Muscle layer of duodenum (tissue), 2 donors: Measurements from ENCODE around the gene TIGAR.

Source experiments
- H3K27ac ChIP-seq: one replicate; pipeline ENCODE4 v1.7.0; 2013; ENCODE audit warnings: mild to moderate bottlenecking, low read length
- H3K27me3 ChIP-seq: one replicate; pipeline ENCODE4 v1.7.0; 2013; ENCODE audit warnings: low read depth, mild to moderate bottlenecking, control low read depth, low read length
- H3K36me3 ChIP-seq, 2 donors: one replicate each; pipeline ENCODE4 v1.7.0; 2013; ENCODE audit warnings: low read length in 2 of 2, control low read depth in 1 of 2, mild to moderate bottlenecking in 1 of 2; ENCODE audit not compliant: insufficient read depth in 2 of 2, control insufficient read depth in 1 of 2
- H3K4me1 ChIP-seq, 2 donors: one replicate each; pipeline ENCODE4 v1.7.0; 2013; ENCODE audit warnings: low read length in 2 of 2, mild to moderate bottlenecking in 2 of 2, control low read depth in 1 of 2, moderate library complexity in 1 of 2; ENCODE audit not compliant: insufficient read depth in 2 of 2, control insufficient read depth in 1 of 2
- H3K4me3 ChIP-seq, 2 donors: one replicate each; pipeline ENCODE4 v1.7.0; 2013; ENCODE audit warnings: low read length in 2 of 2, low read depth in 1 of 2, mild to moderate bottlenecking in 1 of 2
- H3K9me3 ChIP-seq, 2 donors: one replicate each; pipeline ENCODE4 v1.7.0; 2013; ENCODE audit warnings: low read length in 2 of 2, control low read depth in 1 of 2, mild to moderate bottlenecking in 1 of 2; ENCODE audit not compliant: control insufficient read depth in 1 of 2
- donor health status: healthy.

The TIGAR gene, protein sequence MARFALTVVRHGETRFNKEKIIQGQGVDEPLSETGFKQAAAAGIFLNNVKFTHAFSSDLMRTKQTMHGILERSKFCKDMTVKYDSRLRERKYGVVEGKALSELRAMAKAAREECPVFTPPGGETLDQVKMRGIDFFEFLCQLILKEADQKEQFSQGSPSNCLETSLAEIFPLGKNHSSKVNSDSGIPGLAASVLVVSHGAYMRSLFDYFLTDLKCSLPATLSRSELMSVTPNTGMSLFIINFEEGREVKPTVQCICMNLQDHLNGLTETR

DNA sequence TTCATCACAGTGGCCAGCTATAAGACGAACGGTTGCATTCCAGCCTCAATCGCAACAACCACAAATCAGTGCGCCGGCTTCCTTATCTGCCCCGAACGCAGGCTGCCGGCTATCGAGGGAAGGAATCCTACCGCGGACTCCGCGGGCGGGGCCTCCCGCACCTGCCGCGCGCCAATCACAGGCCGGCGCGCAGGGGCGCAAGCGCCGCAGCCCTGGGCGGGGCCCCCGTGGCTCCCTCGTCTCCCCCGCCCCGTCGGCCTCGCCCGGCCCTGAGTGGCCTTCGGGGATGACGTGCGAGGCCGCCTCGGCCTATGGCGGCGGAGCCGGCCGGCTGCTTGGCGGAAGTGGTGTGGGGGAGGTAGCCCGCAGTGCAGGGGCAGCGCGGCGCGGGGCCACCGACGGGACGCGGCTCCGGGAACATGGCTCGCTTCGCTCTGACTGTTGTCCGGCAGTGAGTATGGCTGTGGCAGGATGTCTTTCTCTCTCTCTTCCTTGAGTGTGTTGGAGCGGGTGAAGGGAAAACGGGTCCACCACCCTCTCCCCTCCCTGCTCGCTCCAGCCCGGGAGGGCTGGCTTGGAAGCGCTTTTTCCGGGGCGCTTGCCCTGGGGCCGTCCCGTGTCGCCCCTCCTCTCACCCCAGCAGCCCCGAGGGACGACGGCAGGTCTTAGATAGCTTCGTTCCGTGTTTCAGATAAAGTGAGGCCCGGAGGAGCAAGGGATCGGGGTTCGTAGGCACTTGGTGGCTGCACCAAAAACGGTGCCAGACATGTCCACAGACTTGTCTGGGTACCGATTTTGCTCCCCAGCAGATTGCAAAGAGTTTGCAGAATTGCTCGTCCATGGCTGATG is at the start of gene TIGAR:
Gene TIGAR, plus strand, starts transcription at position 361 of the 849 bp plus-strand sequence. Its CDS starts 59 bp downstream, at position 420.
- Histone ChIP-seq H3K27me3 (no peaks in the 10 kb centered on the region), H3K36me3 (no peaks in the 10 kb centered on the region), H3K4me1 (peaks cover 0 to 19% of the 10 kb centered on the region in 2 donors), H3K4me3 (peak within 1 kb of the TSS; percentile 90 to 94), H3K9me3 (no peaks in the 10 kb centered on the region), H3K27ac (peak within 1 kb of the TSS; percentile 90)

- Histone ChIP-seq H3K27me3 (no peaks in the 10 kb centered on the region), H3K9me3 (no peaks in the 10 kb centered on the region), H3K4me1 (peaks cover 12 to 19% of the 10 kb centered on the region in 2 donors), H3K27ac (peak overlapping the region; percentile 97), H3K36me3 (peaks cover 0 to 4% of the 10 kb centered on the region in 2 donors), H3K4me3 (peak overlapping the region; percentile 91 to 99)
Measured at GRCh38 chr12:4271717-4272423, 49.1 kb upstream of the TIGAR start.

- Histone ChIP-seq H3K27me3 (no peaks in the 10 kb centered on the region), H3K4me1 (peaks cover 20 to 27% of the 10 kb centered on the region in 2 donors), H3K4me3 (peak overlapping the region; percentile 91 to 99), H3K36me3 (peaks cover 0 to 4% of the 10 kb centered on the region in 2 donors), H3K27ac (peak overlapping the region; percentile 97), H3K9me3 (no peaks in the 10 kb centered on the region)
Measured at GRCh38 chr12:4272424-4273272, 48.4 kb upstream of the TIGAR start.

DNA sequence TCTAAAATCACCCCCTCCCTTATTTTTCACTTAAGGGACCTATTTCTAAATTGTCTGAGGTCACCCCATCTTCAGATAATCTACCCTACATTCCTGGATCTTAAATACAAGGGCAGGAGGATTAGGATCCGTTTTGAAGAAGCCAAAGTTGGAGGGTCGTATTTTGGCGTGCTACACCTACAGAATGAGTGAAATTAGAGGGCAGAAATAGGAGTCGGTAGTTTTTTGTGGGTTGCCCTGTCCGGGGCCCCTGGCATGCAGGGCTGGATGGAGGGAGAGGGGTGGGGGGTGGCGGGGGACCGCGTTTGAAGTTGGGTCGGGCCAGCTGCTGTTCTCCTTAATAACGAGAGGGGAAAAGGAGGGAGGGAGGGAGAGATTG is 47.8 kb upstream of the TIGAR start:
- H3K27ac ChIP-seq = peak overlapping the region; percentile 97
- H3K4me1 ChIP-seq = peaks cover 26 to 33% of the 10 kb centered on the region in 2 donors

DNA sequence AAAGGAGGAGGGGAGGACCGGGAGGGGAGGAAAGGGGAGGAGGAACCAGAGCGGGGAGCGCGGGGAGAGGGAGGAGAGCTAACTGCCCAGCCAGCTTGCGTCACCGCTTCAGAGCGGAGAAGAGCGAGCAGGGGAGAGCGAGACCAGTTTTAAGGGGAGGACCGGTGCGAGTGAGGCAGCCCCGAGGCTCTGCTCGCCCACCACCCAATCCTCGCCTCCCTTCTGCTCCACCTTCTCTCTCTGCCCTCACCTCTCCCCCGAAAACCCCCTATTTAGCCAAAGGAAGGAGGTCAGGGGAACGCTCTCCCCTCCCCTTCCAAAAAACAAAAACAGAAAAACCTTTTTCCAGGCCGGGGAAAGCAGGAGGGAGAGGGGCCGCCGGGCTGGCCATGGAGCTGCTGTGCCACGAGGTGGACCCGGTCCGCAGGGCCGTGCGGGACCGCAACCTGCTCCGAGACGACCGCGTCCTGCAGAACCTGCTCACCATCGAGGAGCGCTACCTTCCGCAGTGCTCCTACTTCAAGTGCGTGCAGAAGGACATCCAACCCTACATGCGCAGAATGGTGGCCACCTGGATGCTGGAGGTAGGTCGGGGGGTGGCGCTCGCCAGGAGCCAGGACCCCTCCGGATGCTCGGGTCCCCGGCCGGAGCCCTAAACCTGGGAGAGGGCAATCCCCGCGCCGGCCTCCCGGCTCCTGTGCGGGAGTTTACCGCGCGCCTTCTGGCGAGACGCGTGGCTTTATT is 47.2 kb upstream of the TIGAR start, which contains the start of gene CCND2:
Gene CCND2, plus strand, starts transcription at position 111 of the 744 bp plus-strand sequence. Its CDS starts 279 bp downstream, at position 390.
- peaks cover 0 to 6% of the 10 kb centered on the region in 2 donors for H3K36me3 ChIP-seq
- H3K4me3 ChIP-seq = peak within 1 kb of the TSS; percentile 91 to 99
- peaks cover 26 to 39% of the 10 kb centered on the region in 2 donors for H3K4me1 ChIP-seq
- H3K27me3 ChIP-seq = no peaks in the 10 kb centered on the region
- H3K27ac ChIP-seq = peak within 1 kb of the TSS; percentile 97
- no peaks in the 10 kb centered on the region for H3K9me3 ChIP-seq

More for the DNA sequence above, 47.8 kb upstream of the TIGAR start:
- Histone ChIP-seq H3K27me3 (no peaks in the 10 kb centered on the region), H3K9me3 (no peaks in the 10 kb centered on the region), H3K36me3 (peaks cover 0 to 4% of the 10 kb centered on the region in 2 donors), H3K4me3 (peak overlapping the region; percentile 91 to 99)

- Histone ChIP-seq H3K27me3 (no peaks in the 10 kb centered on the region), H3K9me3 (no peaks in the 10 kb centered on the region), H3K4me1 (peaks cover 30 to 46% of the 10 kb centered on the region in 2 donors), H3K36me3 (peaks cover 0 to 8% of the 10 kb centered on the region in 2 donors), H3K4me3 (peak overlapping the region; percentile 91 to 99), H3K27ac (peak overlapping the region; percentile 97)
Measured at GRCh38 chr12:4274396-4275015, 46.5 kb upstream of the TIGAR start.

DNA sequence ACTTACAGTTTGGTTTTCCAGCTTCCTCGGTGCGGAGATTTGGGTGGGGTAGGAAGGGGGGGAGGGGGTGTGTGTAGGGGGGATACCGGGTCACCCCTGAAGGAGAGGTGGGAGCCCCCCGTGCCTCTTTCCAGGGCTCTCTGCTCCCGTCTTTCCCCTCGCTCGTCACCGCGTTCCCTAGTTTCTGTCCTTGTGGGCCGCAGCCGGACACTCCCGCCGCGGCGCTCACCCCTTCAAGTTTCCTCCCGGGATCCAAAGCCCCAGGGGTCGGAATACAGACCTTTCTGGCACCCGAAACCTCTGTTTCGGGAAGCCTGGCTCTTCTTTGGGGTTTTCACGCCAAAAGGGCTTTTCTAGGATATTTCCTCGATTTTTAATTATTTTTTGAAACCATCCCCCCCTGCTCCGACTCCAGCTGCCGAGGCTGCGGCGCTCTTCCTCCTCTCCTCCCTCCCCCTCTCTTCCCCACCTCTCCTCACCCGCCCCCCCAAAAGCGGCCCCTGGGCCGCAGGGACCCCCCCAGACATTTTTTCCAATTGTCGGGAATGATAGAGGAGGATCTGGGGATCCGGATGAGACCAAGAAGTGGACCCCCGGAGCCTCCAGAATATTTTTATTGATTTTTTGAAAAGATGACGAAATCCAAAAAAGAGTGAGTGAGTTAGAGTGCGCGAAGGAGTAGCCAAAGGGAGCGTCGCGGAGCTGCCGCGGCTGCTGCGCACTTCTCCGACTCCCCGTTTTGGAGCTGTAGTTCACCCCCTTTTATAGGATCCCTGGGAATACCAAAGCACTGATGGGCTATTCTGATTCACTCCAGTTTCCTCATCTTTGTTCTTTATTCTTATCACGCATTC is 45.8 kb upstream of the TIGAR start:
- peaks cover 2 to 15% of the 10 kb centered on the region in 2 donors for H3K36me3 ChIP-seq
- H3K4me1 ChIP-seq = peaks cover 37 to 53% of the 10 kb centered on the region in 2 donors
- H3K27ac ChIP-seq = peak overlapping the region; percentile 97
- H3K4me3 ChIP-seq = peak overlapping the region; percentile 91 to 99
- no peaks in the 10 kb centered on the region for H3K27me3 ChIP-seq
- no peaks in the 10 kb centered on the region for H3K9me3 ChIP-seq

DNA sequence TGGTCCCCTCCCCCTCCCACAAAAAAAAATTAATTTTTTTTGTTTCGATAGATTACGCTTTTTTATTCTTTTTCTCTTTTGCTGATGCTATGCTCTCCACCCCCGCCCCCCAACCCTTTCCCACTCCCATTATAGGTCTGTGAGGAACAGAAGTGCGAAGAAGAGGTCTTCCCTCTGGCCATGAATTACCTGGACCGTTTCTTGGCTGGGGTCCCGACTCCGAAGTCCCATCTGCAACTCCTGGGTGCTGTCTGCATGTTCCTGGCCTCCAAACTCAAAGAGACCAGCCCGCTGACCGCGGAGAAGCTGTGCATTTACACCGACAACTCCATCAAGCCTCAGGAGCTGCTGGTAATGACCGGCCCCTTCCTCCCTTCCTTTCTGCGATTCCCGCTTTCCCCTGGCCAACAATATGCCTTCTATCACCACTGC is 45.1 kb upstream of the TIGAR start:
- H3K27ac ChIP-seq = peak overlapping the region; percentile 97
- H3K4me3 ChIP-seq = peak overlapping the region; percentile 91 to 99
- no peaks in the 10 kb centered on the region for H3K9me3 ChIP-seq
- H3K4me1 ChIP-seq = peaks cover 43 to 59% of the 10 kb centered on the region in 2 donors
- H3K36me3 ChIP-seq = peaks cover 7 to 20% of the 10 kb centered on the region in 2 donors
- no peaks in the 10 kb centered on the region for H3K27me3 ChIP-seq
